ENCODE results near the gene ICA1.

Gene ICA1

GRCh38 chr7:8220376-8221100, 41.4 kb downstream of the ICA1 start:
- Histone ChIP-seq H3K4me3 (ENCODE audit: low read depth in 1 of 2, low read length in 1 of 2) (no peak overlapping the region), H3K9me3 (no peaks in the 10 kb centered on the region), H3K4me1 (ENCODE audit: control insufficient read depth in 1 of 2, insufficient read depth in 1 of 2, low read depth in 1 of 2, low read length in 1 of 2) (peaks cover 6 to 7% of the 10 kb centered on the region in 2 experiments), H3K27me3 (no peaks in the 10 kb centered on the region), H3K27ac (no peak overlapping the region), H3K36me3 (peaks cover 56% of the 10 kb centered on the region)
- TF ChIP-seq CTCF (IDR thresholded peaks at IDR 0.05), result no peak

GRCh38 chr7:8217200-8218068, 44.5 kb downstream of the ICA1 start:
- H3K4me3 ChIP-seq (ENCODE audit: low read depth in 1 of 2, low read length in 1 of 2), result no peak overlapping the region
- H3K9me3 ChIP-seq, result no peaks in the 10 kb centered on the region
- no peaks in the 10 kb centered on the region for H3K4me1 ChIP-seq (ENCODE audit: control insufficient read depth in 1 of 2, insufficient read depth in 1 of 2, low read depth in 1 of 2, low read length in 1 of 2)
- TF ChIP-seq CTCF (IDR thresholded peaks at IDR 0.05), result peak; percentile 72
- H3K36me3 ChIP-seq, result peaks cover 66% of the 10 kb centered on the region
- H3K27ac ChIP-seq, result no peak overlapping the region
- no peaks in the 10 kb centered on the region for H3K27me3 ChIP-seq

- no peak for TF ChIP-seq CTCF (IDR thresholded peaks at IDR 0.05)
- Histone ChIP-seq H3K9me3 (no peaks in the 10 kb centered on the region), H3K27me3 (no peaks in the 10 kb centered on the region), H3K4me3 (ENCODE audit: low read depth in 1 of 2, low read length in 1 of 2) (no peak overlapping the region), H3K36me3 (peaks cover 56% of the 10 kb centered on the region), H3K4me1 (ENCODE audit: control insufficient read depth in 1 of 2, insufficient read depth in 1 of 2, low read depth in 1 of 2, low read length in 1 of 2) (peaks cover 0 to 3% of the 10 kb centered on the region in 2 experiments), H3K27ac (no peak overlapping the region)
These were observed 45.7 kb downstream of the ICA1 start for GRCh38 chr7:8216334-8216690.

- Histone ChIP-seq H3K27ac (no peak overlapping the region), H3K36me3 (peaks cover 52% of the 10 kb centered on the region), H3K4me3 (ENCODE audit: low read depth in 1 of 2, low read length in 1 of 2) (no peak overlapping the region), H3K27me3 (no peaks in the 10 kb centered on the region), H3K4me1 (ENCODE audit: control insufficient read depth in 1 of 2, insufficient read depth in 1 of 2, low read depth in 1 of 2, low read length in 1 of 2) (peaks cover 0 to 3% of the 10 kb centered on the region in 2 experiments), H3K9me3 (no peaks in the 10 kb centered on the region)
- TF ChIP-seq CTCF (IDR thresholded peaks at IDR 0.05), result no peak
These were observed 46.2 kb downstream of the ICA1 start for GRCh38 chr7:8215648-8216333.

GRCh38 chr7:8214244-8214824, 47.6 kb downstream of the ICA1 start:
- peaks cover 0 to 3% of the 10 kb centered on the region in 2 experiments for H3K4me1 ChIP-seq (ENCODE audit: control insufficient read depth in 1 of 2, insufficient read depth in 1 of 2, low read depth in 1 of 2, low read length in 1 of 2)
- H3K27ac ChIP-seq, result no peak overlapping the region
- no peaks in the 10 kb centered on the region for H3K9me3 ChIP-seq
- H3K36me3 ChIP-seq, result peaks cover 38% of the 10 kb centered on the region
- no peak overlapping the region for H3K4me3 ChIP-seq (ENCODE audit: low read depth in 1 of 2, low read length in 1 of 2)
- H3K27me3 ChIP-seq, result no peaks in the 10 kb centered on the region
- TF ChIP-seq CTCF (IDR thresholded peaks at IDR 0.05), result no peak

Data from neutrophil (primary cell).